Measurements from ENCODE around the gene NPAT.

NPAT gene

DNA sequence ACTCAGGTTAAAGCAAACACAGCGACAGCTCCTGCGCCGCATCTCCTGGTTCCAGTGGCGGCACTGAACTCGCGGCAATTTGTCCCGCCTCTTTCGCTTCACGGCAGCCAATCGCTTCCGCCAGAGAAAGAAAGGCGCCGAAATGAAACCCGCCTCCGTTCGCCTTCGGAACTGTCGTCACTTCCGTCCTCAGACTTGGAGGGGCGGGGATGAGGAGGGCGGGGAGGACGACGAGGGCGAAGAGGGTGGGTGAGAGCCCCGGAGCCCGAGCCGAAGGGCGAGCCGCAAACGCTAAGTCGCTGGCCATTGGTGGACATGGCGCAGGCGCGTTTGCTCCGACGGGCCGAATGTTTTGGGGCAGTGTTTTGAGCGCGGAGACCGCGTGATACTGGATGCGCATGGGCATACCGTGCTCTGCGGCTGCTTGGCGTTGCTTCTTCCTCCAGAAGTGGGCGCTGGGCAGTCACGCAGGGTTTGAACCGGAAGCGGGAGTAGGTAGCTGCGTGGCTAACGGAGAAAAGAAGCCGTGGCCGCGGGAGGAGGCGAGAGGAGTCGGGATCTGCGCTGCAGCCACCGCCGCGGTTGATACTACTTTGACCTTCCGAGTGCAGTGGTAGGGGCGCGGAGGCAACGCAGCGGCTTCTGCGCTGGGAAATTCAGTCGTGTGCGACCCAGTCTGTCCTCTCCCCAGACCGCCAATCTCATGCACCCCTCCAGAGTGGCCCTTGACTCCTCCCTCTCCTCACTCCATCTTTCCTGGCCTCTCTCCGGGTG is at the start of gene NPAT, which contains the start of gene ATM:
TSS of gene NPAT (minus strand) at position 65 of the 774 bp plus-strand sequence. CDS start 102 bp downstream, outside the sequence.
TSS of gene ATM (plus strand) at position 494 of the 774 bp plus-strand sequence. CDS start 4,558 bp downstream, outside the sequence.
- DNase-seq (ENCODE audit: low read depth), result peak; percentile 99

DNA sequence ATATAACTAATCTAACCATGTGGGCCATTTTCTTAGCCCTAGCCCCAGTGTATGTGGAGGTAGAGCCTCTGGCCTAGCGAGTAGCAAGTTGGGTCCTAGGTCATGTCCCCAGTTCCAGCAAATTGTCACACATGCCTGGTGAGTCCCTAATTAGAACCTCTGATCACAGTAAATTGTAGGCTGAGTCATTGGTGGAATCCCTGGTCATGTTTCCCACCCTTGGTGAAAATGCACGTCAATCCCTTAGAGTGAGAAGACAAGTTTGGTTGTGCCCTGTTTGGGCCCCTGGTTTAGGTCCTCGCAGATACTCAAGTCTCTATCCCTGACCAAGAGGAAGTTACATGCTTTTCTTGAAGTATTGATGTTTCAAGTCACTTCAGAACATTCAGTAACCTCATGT is 47.1 kb upstream of the NPAT start:
- no peak for DNase-seq (ENCODE audit: low read depth)

DNA sequence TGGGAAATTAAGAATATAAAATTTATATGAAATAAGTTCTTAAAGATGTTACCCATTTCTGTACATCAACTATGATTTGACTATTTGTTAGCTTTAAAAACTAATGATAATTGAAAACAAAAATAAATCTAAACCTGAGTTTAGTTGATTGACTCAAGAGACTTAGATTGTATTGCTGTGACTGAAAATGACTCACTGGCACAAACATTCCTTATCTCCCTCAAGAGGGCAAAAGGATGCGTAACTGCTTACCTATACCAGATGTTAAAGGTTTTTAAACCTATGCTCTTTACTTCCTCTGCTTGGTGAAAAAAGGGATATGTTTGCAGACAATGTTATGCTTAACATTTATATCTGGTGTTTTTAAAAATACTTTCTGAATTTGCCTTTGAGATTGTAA is 30.7 kb upstream of the NPAT start:
- DNase-seq (ENCODE audit: low read depth), result peak; percentile 42

DNA sequence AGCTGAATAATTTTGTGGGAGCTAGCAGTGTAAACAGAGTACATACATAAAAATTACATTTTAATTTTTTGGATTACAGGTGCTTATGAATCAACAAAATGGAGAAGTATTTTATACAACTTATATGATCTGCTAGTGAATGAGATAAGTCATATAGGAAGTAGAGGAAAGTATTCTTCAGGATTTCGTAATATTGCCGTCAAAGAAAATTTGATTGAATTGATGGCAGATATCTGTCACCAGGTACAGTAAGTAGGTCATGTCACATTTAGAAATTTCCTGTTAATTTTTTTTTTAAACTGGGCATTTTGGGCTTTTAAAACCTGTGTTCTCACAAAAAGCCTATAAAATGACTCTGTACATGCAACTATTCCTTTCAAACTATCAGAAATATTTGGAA is 24.4 kb upstream of the NPAT start:
- DNase-seq (ENCODE audit: low read depth), result no peak

DNA sequence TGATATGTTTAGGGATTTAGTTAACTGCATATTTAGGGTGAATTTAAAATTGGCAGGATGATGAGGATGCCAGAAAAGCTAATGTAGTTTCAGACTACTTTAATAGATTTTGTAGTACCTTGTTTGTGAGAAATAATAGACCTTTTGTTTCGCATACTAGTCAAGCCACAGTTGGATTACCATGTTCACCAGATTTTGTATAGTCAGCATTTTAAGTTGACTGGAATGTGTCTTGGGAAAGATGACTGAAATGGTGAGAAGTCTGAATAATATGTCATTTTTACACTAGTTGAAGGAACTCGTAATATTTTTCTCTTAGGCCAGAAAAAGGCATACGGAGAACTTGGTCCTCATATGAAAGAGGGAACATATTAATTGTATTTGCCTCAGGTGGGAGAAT is 23.9 kb upstream of the NPAT start:
- no peak for DNase-seq (ENCODE audit: low read depth)

DNA sequence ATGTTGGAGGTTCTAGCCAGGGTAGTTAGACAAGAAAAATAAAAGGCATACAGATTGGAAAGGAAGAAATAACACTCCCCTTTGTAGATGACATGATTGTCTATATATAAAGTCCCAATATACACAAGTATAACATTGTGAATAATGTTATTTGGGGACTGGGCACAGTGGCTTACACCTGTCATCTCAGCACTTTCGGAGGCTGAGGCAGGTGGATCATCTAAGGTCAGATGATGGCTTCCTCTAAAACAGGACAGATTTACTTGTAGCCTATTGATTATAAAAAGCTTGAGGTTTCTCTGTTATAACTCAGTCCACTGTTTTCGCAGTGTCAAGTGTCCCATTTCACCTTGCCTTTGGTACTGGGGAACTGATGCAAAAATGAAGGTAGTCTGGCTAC is 20.0 kb upstream of the NPAT start:
- no peak for DNase-seq (ENCODE audit: low read depth)

DNA sequence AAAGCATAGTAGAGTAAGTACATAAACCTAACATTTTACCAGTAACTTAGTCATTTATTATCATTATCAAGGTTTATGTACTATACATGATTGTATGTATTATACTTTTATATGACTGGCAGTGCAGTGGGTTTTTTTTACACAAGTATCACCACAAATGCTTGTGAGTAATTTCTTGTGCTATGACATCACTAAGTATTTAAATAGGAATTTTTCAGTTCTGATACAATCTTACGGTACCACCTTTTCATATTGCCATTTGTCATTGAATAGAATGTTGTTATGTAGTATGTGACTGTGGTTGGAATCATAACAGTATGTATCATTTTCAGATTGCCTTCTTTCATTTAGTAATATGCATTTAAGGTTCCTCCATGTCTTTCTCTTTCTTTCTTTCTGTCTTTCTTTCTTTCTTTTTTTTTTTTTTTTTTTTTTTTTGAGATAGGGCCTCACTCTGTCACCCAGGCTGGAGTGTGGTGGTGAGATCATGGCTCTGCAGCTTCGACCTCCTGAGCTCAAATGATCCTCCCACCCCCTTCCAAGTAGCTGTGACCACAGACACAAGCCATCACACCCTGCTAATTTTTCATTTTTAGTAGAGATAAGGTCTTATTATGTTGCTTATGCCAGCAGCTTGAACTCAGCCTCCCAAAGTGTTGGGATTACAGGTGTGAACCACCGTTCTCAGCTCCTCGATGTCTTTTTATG is 19.0 kb upstream of the NPAT start:
- DNase-seq (ENCODE audit: low read depth), result peak; percentile 15

DNA sequence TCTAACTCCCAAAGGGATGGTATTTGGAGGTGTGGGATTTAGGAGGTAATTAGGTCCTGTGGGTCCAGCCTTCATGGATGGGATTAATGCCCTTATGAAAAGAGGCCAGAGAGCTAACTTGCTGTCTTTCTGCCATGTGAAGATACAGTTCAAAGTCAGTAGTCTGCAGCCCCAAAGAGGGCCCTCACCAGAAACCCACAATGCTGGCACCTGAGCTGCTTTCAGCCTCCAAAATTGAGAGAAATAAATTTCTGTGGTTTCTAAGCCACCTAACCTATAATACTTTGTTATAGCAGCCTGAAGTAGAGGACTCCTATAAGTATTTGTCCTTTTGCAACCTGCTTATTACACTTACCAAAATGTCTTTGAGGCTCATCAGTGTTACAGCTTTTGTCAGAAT is 16.6 kb upstream of the NPAT start:
- DNase-seq (ENCODE audit: low read depth), result no peak

DNA sequence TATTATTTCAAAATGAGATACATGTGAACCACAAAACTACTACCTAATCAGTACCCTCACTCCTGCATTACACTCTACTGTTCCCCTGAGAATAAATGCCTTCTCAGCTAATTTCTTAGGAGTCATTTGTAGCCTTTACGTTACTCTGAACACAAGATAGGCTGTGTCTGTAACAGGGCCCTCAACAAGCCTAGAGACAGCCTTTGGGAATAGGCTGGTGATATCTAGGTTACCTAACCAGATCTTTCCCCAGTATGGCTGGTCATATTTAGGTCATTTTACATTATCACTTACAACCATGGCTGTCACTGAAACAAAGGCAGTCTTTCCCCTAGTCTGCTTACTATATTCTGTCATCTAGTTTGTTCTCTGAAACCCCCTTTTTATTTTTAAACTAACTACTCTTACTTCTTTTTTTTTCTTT is 14.6 kb upstream of the NPAT start:
- no peak for DNase-seq (ENCODE audit: low read depth)

DNA sequence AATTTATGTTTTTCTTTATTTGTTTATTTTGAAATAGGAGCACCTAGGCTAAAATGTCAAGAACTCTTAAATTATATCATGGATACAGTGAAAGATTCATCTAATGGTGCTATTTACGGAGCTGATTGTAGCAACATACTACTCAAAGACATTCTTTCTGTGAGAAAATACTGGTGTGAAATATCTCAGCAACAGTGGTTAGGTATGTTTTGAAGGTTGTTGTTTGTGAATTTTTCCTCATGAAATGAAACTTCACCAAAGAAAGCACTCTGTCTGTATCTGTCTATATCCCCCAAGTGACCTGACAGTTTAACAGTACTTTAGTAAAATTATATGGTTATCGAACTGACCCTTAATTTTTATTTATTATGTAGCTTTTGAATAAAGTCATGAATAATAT is 13.2 kb upstream of the NPAT start:
- no peak for DNase-seq (ENCODE audit: low read depth)

DNA sequence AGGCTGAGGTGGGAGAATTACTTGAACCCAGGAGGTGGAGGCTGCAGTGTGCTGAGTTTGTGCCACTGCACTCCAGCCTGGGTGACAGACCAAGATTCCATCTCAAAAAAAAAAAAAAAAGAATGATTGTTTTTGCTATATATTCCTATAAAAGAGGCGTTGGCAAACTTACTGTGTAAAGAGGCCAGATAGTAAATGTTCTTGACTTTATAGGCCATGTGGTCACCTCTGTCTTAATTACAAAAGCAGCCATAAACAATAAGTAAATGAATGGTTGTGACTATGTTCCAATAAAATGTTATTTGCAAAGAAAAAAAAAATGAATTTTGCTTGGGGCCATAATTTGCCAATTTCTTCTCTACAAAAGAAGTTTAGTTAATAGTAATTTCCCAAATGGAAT is 12.8 kb upstream of the NPAT start:
- no peak for DNase-seq (ENCODE audit: low read depth)

DNA sequence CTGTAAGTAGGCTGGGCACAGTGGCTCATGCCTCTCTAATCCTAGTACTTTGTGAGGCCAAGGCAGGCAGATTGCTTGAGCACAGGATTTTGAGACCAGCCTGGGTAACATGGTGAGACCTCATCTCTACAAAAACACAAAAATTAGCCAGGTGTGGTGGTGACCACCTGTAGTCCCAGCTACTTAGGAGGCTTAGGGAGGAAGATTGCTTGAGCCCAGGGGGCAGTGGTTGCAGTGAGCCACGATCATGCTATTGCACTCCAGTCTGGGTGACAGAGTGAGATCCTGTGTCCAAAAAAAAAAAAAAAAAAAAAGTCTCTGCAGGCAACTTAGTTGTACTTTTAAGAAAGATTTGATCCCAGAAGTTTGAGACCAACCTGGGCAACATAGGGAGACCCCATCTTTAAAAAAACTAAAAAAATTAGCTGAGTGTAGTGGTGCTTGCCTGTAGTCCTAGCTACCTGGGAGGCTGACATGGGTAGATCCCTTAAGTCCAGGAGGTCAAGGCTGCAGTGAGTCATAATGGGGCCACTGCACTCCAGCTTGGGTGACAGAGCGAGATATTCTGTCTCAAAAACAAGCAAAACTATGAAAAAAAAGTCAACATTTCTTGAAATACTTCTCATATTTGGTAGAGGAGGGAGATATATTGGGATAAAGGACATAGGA is 11.0 kb upstream of the NPAT start:
- peak; percentile 12 for DNase-seq (ENCODE audit: low read depth)

DNA sequence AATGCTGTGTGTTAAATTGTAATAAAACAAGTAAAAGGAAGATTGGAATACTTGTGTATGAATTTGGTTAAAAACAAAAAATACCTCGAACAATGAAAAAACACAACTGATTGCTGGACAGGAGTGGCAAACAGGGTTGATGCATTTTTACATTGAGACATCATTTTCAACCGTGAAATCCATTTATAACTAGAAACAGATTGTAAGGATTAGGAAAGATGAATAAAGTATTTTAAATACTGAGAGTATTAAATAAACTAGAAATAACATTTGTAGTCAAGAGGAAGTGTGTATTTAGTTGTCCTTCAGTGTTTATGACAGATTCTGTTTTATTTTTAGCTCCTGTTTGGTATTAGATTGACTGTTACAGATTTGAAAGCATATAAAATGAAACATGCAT is 5.8 kb upstream of the NPAT start:
- no peak for DNase-seq (ENCODE audit: low read depth)

DNA sequence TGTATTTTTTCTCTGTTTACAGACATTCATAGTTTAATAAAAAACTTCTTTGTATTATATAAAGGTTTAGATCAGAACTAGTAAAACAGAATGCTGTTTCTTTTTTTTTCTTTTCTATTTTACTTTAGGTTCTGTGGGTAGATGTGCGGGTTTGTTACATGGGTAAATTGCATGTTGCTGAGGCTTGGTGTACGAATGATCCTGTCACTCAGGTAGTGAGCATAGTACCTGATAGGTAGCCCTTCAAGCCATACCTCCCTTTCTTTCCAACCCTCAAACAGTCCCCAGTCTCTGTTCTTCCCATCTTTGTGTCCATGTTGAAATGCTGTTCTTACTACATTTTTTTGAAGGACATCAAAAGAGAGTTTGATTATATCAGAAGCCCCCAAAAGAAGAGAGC is 3.6 kb upstream of the NPAT start:
- no peak for DNase-seq (ENCODE audit: low read depth)

DNA sequence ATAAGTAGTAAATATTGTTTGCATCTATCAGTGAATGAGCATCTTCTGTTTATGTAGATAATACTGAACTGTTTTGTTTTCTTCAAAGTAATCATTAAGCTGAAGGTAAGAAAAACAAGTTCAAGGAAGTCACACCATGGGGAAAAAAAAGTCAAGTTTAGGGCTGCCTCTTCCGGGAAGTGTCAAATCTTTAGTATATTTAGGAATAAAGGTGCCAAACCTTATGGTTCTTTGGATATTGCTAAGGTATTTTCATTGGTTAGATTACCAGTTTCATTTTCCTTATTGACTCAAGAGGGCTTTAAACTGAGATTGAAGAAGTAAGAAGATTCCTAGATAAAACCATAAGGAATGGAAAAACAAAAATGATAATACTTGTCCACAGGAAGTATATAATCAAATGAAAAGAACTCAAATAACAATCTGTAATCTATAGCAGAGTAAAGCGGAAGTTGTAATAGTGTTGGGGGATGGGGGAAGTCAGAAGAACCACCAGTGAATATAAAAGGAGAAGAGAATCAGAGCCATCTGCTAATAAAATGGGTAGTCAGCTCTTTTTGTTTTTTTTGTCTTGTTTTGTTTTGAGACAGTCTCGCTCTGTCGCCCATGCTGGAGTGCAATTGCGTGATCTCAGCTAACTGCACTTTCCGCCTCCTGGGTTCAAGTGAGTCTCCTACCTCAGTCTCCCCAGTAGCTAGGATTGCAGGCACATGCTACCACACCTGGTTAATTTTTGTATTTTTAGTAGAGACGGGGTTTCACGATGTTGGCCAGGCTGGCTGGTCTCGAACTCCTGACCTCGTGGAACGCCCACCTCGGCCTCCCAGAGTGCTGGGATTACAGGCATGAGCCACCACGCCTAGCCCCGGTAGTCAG is 2.7 kb upstream of the NPAT start:
- DNase-seq (ENCODE audit: low read depth), result no peak

DNA sequence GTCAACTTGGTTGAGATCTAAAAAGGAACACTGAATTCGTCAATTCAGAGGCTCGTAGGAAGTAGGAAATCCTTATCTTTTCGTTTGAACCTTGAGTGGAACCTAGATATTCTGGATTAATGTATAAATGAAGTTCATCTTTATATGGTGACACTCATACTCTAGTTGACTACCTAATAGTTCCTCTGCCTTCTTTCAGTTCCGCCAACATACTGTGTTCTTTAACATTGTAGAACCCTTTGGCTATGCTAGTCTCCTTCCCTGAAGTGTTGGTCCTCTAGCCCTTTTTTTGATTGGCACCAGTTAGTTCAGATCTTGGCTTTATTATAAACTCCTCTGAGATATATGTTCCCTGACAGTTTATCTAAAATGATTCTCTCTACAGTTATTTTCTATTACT is 1.9 kb upstream of the NPAT start:
- no peak for DNase-seq (ENCODE audit: low read depth)

DNA sequence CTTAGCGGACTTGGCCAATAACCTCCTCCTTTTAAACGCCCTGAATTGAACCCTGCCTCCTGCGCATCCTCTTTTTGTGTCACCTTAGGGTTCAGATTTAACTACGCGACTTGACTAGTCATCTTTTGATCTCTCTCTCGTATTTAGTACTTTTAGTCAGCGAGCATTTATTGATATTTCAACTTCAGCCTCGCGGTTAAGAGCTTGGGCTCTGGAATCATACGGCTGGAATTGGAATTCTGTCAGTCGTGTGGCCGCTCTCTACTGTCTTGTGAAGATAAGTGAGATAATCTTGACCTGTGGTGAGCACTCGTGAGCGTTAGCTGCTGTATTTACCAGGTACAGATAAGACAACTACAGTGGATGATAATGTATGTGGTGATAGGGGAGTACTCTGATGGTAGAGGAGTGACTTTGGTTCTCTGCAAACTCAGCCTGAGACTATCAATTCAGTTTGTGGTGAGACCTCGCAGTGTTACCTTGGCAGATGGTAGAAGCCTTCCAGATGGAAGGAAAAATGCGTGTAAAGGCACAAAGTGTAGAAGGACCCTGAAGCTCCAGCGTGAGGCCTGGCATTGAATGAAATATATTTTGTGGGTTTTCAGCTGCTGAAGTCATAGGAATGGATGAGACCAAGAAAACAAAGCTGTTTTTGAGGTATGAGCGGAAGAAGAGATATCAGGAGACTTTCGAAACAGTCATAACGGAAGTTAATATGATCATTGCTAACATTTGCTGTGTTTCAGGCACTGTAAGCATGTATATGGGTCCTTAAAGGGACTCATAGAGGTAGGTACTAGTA is 1.1 kb upstream of the NPAT start:
- DNase-seq (ENCODE audit: low read depth), result peak; percentile 62

DNA sequence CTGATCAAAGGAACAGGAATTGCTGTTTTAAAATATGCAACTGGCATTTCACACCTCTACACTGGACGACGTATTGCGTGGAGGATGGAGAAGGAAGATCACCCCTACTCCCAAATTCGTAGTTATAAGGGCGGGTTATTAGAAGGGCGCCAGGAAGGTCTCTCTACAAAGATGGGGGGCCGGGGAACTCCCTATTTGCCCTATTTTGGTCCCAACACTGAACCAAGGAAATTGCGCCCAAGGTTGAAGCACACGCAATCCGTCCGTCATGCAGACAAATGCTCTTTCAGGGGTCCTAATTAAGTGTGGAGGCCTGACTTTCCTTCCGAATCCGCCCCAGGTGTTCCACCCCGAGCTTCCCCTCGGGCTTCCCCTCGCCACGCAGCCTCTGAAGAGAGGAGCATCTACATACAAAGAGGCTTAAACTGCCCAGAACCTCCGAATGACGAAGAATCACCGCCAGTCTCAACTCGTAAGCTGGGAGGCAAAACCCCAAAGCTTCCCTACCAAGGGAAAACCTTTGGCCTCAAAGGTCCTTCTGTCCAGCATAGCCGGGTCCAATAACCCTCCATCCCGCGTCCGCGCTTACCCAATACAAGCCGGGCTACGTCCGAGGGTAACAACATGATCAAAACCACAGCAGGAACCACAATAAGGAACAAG is 396 bp downstream of the NPAT start:
- no peak for DNase-seq (ENCODE audit: low read depth)

DNA sequence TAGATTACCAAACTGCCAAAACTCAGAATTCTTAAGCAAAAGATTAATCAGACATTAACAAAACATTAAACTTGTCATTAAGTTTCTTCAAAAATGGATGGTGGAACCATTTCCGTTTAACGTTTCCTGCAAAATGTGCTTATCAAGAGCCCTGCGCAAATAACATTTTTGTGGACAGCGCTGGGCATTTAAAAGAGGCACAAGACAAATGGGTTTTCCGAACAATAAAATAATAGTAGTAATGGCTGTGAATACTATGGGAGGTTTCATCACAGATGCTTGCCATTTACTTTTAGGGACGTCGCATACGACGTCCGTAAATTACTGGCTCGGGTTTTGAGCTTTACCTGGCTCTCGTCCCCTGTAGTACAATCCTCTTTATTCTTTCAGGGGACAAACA is 1.1 kb downstream of the NPAT start:
- DNase-seq (ENCODE audit: low read depth), result peak; percentile 69

DNA sequence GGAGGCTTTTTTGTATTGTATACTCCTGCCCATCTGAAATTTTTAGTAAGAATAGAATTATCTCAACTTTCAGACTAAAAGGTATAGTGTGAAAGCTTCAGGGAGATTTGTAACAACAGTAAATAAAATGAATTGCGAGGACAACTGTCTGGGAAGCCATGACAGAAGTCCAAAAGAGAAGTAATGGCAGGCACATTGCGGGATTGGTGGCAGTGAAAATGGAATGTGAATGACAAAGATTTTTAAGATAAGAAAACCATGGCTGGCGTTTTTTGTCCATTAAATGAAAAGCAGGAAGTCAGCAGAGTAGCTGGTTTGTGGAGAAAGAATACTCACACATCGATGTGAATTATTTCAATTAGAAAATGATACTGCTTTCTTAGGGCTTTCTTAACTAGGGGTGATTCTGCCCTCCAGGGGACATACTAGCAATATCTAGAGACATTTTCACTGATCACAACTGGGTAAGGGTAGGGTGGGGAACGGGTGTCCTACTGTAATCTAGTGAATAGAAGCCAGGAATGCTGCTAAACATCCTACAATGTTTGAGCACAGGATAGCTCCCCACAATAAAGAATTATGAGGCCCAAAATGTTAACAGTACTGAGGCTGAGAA is 1.6 kb downstream of the NPAT start:
- no peak for DNase-seq (ENCODE audit: low read depth)

Measured in amniotic epithelial cell (primary cell).